Frontal cortex (tissue), 4 donors: ENCODE measurements around the gene DNAH2. TPM values are rescaled to one million over a fixed set of nuclear protein-coding genes. Genes with fewer than 3 reads are reported as not detected.

Experiments used
- DNase-seq, 2 donors: peaks; one replicate each; pipeline ENCODE4 v3.0.0; 2012; ENCODE audit warnings: low spot score in 2 of 2
- FAIRE-seq: peaks from 2 replicates; lab custom pipeline; 2012; peaks lifted over from hg19 to GRCh38; lab: Jason Lieb, UNC
- total RNA-seq: library from RNA; depleted of rRNA; stranded (reverse); fragments of >200 nt; gene quantifications from one replicate; pipeline ENCODE4 v1.2.3, GENCODE V29; 2014
- donor health status: control.
- donor health status: control.
- donor health status: control.

Gene DNAH2
- total RNA-seq, 1 donor from 2014 or later: 1.2 TPM

GRCh38 chr17:7835814-7836595, 118.5 kb downstream of the DNAH2 start:
- FAIRE-seq: no peak
- DNase-seq: peak in 1 of 2 donors; percentile 72

GRCh38 chr17:7836596-7837407, 119.3 kb downstream of the DNAH2 start:
- peak in 1 of 2 donors; percentile 73 for DNase-seq
- no peak for FAIRE-seq

- FAIRE-seq (no peak), DNase-seq (no peak)
Measured at GRCh38 chr17:7837408-7838088, 120.0 kb downstream of the DNAH2 start.

- FAIRE-seq (no peak), DNase-seq (no peak)
Measured at GRCh38 chr17:7838090-7839075, 120.8 kb downstream of the DNAH2 start.

GRCh38 chr17:7839190-7839875, 121.8 kb downstream of the DNAH2 start:
- FAIRE-seq (no peak), DNase-seq (no peak)

GRCh38 chr17:7839876-7840261, 122.3 kb downstream of the DNAH2 start:
- DNase-seq: no peak
- FAIRE-seq: no peak

GRCh38 chr17:7840441-7840840, 122.9 kb downstream of the DNAH2 start:
- DNase-seq (no peak), FAIRE-seq (no peak)

- DNase-seq (no peak), FAIRE-seq (no peak)
Measured at GRCh38 chr17:7840875-7841274, 123.3 kb downstream of the DNAH2 start.

- no peak for FAIRE-seq
- DNase-seq: peak; percentile 86 to 88
Measured at GRCh38 chr17:7841396-7841914, 123.9 kb downstream of the DNAH2 start.

- DNase-seq (peak; percentile 77 to 92), FAIRE-seq (no peak)
Measured at GRCh38 chr17:7841915-7842379, 124.4 kb downstream of the DNAH2 start.

GRCh38 chr17:7842380-7843256, 125.1 kb downstream of the DNAH2 start:
- FAIRE-seq (no peak), DNase-seq (peak in 1 of 2 donors; percentile 77)

- no peak for DNase-seq
- no peak for FAIRE-seq
Measured at GRCh38 chr17:7843257-7843535, 125.7 kb downstream of the DNAH2 start.

- DNase-seq (peak; percentile 77 to 87), FAIRE-seq (no peak)
Measured at GRCh38 chr17:7843536-7844291, 126.2 kb downstream of the DNAH2 start.

- DNase-seq (peak; percentile 90 to 95), FAIRE-seq (no peak)
Measured at GRCh38 chr17:7844292-7845154, 127.0 kb downstream of the DNAH2 start.

GRCh38 chr17:7845359-7846062, 128.0 kb downstream of the DNAH2 start:
- FAIRE-seq: no peak
- no peak for DNase-seq
